GM04504 (cell line): ENCODE results near the gene MYO1D.

Experiments
- DNase-seq: peaks from one replicate; pipeline ENCODE4 v3.0.0-alpha.2; 2012; ENCODE audit warnings: low read depth

Gene MYO1D

DNA sequence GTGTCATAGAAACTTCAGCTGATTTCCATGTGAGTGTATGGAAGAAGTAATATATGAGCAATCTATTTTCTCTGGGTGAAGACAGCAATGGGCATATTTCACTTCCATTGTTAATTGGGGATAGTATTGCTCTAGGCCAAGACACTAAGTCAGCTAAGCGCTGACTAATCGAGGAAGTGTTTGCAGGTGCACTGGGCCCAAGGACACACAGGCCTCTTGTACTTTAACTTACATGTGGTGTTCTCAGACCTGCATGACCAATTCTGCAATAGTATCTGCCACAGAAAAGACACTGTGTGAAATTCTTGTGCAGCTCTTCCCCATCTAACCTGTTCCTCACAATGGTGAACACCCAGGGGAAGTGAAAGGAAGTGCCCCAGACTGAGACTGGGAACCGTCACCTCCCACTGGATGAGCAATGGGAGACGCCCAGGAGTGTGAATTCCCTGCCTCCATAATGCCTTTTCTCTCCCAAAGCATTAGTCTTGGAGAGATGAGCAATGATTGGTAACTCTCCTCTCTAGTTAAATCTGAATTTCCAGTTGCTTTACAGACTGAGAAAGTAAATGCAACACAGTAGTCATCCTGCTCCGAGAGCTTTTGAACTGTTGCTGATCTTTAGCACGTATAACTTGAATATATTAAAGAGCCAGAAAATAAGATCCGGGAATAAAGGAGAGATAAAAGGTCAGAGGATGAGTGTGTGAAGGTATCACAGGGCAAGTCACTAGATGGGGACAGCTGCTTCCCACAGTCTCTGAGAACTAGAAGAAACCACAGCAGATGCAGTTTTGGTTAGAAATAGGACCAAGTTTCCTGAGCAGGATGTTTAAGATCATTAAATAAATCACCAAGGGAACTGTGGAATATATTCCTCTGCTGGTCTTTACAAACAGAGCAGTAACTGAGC lies 307.5 kb downstream of the MYO1D start:
- DNase-seq = peak; percentile 38

DNA sequence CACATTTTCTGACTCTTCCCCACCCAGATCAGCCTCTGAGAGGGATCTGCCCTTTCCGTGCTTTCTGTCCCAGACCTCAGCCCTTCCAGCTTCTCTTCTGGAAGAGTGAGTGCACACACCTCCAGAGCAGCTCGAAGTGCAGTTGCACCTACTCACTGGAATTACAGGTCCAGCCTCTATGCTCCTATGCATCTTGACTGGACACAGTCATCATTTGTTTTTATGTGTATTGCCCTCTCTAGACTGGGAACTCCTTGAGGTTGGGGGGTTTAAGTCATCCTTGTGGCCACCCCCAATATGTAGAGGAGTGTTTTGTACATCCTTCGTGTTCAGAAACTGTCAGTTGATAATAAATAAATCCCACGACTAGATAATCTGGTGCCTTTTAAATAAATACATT lies 308.2 kb downstream of the MYO1D start:
- no peak for DNase-seq

DNA sequence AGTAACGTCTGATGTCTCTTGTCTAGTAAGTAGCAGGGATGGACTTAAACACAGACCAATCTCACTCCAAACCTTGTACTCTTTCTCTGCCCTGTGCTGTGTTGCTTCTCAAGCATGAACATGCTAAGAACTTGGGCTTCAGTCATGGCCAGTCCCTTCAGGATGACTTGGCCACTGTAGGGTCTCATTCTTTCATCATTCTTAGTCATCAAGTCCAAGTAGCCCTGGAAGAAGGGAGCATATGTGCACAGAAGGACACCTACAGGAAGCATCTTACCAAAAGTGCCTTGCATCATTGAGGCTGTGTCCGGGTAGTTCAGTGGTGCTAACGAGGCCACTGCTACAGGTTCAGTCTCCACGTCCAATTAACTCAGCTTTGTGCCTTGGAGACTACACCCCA lies 309.4 kb downstream of the MYO1D start:
- no peak for DNase-seq

DNA sequence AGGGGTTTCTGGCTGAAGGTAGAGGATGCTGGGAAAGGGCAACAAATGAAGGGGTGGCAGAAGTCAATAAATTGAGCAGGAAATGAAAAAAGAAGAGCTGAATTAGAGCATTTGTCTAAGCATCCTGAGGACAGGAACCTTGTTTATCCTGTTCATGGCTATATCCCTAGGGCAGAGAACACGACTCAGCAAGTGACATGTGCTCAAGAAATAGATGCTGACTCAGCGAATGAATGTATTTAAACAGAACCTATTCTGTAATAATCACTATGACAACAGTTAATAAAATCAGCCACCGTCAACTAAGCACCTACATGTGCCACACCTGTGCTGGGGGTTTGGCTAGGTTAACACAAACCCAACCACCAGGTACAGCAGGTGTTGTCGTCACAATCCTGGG lies 309.8 kb downstream of the MYO1D start:
- DNase-seq = no peak

DNA sequence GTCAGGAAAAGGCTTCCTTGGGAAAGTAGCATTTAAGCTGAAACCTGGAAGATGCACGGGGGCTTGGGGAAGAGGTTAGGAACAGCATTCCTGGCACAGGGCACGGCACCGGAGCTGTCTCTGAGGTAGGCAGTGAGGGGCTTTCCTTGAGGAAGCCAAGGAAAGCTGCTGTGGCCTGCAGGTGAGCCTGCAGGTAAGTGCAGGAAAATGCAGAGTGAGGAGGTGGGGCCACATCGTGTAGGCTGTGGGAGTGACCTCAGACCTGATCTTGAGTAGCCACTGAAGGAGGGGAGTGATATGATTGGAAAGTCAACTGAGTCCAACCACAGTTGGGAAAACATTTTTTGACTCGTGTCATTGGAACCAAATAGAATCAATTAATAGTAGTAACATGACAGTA lies 310.6 kb downstream of the MYO1D start:
- no peak for DNase-seq

DNA sequence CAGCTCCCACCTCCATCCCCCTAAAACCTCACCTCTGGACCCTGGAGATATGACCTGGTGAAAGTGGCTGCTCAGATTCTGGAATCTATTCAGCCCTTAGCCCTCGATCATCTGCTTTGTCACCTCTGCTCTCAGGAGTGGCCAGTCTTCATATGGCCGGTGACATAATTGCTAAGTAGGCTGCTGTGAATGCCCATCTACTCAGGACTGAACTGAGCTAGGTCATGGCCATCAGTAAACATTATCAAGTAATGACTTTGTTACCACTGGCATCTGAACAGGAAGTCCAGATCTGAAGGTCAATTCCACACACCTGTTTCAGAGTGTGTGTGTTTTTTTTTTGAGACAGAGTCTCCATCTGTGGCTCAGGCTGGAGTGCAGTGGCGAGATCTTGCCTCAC lies 311.5 kb downstream of the MYO1D start:
- DNase-seq = no peak

DNA sequence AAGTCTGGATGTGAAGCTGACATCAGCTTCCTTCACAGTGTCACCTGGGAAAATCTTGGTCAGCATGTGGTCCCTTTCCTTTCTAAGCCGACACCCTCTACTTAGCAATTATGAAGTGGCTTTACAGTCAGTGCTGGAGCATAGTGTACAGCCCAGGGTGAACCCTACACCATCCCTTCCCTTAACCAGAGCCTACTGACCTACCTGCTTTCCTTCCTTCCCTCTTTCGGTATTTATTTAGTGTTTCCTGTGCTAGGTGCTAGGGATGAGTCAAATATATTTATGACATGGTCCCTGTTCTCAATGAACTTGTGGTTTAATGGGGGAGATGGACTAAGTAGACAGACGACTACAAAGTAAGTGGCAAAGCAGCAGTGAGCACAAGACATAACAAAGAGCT lies 312.6 kb downstream of the MYO1D start:
- no peak for DNase-seq

GRCh38 chr17:32563583-32563982 lies 313.3 kb downstream of the MYO1D start:
- no peak for DNase-seq

GRCh38 chr17:32558997-32559650 lies 317.8 kb downstream of the MYO1D start:
- no peak for DNase-seq

- no peak for DNase-seq
Measured at GRCh38 chr17:32558326-32558955, 318.5 kb downstream of the MYO1D start.

DNA sequence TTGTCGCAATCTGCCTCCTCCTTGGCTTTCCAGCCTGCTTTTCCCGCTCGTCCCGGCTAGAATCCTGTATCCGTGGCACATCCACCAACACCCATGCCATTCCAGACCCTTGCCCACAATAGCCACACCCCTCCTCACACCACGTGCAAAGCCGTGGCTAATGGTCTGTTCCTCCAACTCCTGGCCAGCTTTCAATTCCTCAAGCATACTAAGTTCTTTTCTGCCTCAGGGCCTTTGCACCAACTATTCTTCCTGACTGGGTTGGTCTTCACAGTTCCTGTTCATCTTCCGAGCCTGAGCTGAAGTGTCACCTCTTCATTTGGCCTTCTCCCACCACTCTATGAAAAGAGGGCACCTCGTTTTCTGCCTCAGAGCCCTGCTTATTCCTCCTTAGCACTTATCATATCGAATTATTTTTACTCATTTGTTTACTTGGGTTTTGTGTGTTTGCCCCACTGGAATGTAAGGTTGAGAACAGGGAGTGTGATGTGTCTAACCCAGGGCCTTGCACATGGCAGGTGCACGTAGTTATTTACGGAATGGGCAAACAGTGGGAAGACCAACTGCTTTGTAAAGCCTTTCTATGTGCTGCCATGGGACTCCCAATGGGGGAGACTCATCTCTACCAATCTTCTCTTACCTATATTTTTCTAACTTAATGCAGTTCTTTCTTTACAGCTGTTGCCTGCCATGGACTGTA lies 321.2 kb downstream of the MYO1D start:
- no peak for DNase-seq

- DNase-seq = no peak
Measured at GRCh38 chr17:32553168-32553567, 323.8 kb downstream of the MYO1D start.

- no peak for DNase-seq
Measured at GRCh38 chr17:32552280-32552679, 324.6 kb downstream of the MYO1D start.

DNA sequence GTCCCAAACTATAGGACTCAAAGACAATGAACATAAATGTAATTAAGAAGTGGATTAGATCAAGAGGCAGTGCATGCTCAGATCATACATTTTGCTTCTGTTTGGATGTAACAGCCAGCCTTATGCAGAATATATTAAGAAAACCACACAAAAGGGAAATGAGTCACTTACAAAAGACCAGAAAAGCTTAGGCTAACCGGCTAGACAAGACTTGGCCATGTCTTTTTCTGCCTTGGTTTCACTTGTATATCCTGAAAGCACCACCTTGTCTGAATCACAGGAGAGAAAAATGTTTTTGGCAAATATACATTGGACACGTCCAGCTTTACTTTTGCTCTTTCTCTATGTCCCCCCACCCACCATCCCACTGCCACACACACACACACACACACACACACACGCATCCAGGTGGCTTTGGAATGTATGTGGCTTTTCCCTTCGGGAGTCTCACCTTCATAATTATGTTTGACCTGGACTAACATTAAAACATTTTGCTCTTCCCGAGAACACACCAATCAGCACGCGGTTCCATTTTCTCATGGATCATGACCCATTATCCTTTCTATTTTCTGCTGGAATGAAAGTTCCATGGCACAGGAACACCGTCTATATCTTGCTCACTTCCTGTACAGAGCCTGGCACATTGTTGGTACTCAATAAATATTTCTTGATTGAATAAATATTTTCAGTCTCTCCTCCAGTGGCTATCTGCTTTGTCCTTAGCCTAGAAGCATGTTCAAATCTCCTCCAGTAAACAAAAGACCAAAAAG lies 325.6 kb downstream of the MYO1D start:
- DNase-seq = no peak

DNA sequence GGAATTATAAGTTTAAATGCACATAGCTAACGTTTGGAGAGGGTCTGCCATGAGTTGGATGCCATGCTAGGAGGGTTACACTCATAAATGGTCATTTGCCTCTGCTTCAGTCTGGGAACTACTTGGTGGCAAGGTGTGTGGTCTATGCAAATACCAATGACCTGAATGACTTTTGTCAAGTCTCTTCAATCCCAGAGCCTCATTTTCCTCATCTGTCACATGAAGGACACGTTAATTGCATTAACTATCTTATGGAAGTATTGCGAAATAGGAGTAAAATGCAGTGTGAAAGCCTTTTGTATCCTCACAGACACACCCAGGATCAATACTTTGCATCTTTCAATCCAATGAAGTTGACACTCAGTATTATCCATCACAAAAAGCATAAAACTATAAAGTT lies 327.4 kb downstream of the MYO1D start:
- DNase-seq = no peak

DNA sequence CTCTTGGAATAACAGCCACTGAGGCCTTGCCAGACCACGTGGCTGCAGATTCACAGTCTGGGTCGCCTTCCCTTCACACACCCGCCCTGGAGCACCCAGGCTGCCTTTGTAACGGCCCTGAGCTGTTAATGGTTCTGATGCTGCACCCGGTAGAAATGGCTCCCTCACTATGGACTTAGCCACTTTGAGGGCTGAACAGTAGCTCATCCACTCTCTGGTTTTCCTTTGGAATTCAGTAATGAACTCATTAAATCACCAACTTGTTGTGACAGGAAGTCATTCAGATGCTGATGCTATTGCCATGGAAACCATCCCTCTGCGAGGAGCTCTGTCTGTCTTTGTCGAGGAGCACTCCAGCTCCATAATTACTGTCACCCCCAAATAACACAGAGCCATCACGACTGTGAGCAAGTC lies 330.9 kb downstream of the MYO1D start:
- no peak for DNase-seq

DNA sequence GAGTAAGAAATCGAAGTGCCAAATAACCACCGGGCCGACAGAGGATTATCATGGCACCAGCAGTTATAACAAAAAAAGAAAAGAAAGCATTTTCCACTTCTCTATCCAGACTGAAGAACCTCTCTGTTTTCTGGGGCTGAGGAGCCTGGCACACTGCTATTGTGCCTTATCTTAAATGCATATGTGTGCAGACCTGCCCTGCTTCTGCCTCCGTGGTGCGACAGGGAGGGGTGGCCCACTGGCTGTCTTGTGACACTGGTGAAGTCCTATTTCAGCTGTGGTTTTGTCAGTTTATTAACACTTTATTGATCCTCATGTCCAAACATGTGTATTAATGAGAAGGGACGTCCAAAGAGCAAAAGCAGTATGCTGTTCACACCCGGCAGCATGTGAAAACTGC lies 334.7 kb downstream of the MYO1D start:
- no peak for DNase-seq

DNA sequence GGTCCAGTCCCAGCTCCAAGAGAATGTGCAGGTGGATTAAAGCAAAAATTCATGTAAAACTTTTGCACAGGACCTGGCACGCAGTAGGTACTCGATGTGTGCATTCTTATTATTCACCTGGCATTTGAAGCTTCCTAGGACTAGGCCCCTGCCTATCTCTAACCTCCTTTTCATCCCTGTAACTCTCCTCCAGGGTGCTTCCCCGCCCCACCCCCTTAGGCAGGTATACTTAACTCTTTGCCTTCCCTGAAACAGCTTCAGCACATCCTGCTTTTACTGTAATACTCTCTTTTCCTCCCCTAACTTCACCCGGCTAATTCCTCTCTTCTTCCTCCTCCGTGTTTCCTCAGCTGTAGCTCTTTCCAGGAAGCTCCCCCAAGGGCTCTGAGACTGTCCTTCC lies 335.3 kb downstream of the MYO1D start:
- no peak for DNase-seq

- DNase-seq = no peak
Measured at GRCh38 chr17:32536736-32537643, 339.9 kb downstream of the MYO1D start.

GRCh38 chr17:32533296-32533695 lies 343.6 kb downstream of the MYO1D start:
- no peak for DNase-seq

GRCh38 chr17:32529604-32530003 lies 347.3 kb downstream of the MYO1D start:
- DNase-seq = no peak
